ENCODE measurements around the gene EIF1AD.
A peak's percentile ranks its signal among the peaks of the same experiment; 100 is the strongest.

Gene EIF1AD

GRCh38 chr11:65972116-65972515, 29.8 kb downstream of the EIF1AD start:
- H3K4me1 ChIP-seq, result no peaks in the 10 kb centered on the region
- H3K9me3 ChIP-seq (replicated peaks in 1 of 11), result no peaks in the 10 kb centered on the region
- H3K4me3 ChIP-seq, result no peak overlapping the region

DNA sequence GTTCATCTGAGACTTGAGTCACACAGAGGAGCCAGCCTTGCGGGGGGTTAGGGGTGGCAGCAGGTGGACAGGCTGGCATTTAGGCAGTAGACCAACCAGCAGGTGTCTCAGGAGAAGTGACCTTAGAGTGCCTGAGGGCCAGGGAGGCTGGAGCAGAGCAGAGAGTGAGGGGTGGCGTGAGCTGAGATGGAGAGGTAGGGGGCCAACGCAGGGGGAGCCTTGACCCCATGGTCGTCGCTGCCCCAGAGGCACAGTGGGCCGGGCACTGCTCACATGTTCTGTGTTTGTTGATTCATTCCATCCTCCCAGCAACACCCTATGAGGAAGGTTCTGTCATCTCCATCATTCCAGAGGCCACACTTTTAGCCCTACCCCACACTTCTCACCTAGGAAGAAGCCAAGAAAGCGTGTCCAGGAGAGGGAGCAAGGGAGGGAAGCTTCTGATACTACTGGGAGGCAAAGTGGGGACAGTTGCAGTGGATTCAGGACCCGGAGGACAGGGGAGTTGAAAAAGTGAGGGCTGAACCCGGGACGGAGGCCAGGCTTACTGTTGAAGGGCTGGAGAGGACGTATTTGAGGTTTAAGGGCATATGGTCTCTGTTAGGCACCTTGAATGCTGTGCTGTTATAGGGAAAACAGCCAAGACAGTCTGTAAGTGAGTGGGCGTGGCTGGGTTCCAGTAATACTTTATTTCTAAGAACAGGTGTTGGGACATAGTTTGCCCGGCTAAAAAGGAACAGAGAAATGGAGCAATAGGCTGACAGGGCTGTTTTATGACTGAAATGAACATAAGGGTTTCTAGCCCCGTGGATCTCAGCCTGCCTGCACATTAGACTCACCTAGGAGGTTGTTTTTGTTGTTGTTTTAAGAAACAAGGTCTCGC, 33.1 kb downstream of the EIF1AD start:
- TF ChIP-seq Cebpa-rat (IDR thresholded peaks at IDR 0.05), result no peak
- Histone ChIP-seq H3K27me3 (no peaks in the 10 kb centered on the region), H3K36me3 (peaks cover 87 to 91% (median 90%) of the 10 kb centered on the region in 11 experiments), H3K9me3 (replicated peaks in 1 of 11) (no peaks in the 10 kb centered on the region), H3K4me1 (peaks cover under 1 to 5% (median 3%) of the 10 kb centered on the region in 10 experiments; a peak in 14 of 20 replicates), H3K4me3 (no peak overlapping the region), H3K9ac (0 out of 22 replicates have a peak overlapping the region, but pooled peaks of 1 of the 11 experiments have one; percentile 13), H4K20me1 (peaks cover 0 to 68% (median 32%) of the 10 kb centered on the region in 11 experiments; a peak in 17 of 22 replicates), H3K27ac (no peak overlapping the region), H3K4me2 (no peak overlapping the region)

More at GRCh38 chr11:65972116-65972515, 29.8 kb downstream of the EIF1AD start:
- H3K9ac ChIP-seq, result no peak overlapping the region
- TF ChIP-seq Cebpa-rat (IDR thresholded peaks at IDR 0.05), result no peak
- H3K36me3 ChIP-seq, result peaks cover 72 to 90% (median 84%) of the 10 kb centered on the region in 11 experiments
- H3K4me2 ChIP-seq, result no peak overlapping the region
- H4K20me1 ChIP-seq, result peaks cover 0 to 57% (median 23%) of the 10 kb centered on the region in 11 experiments; a peak in 13 of 22 replicates
- H3K27ac ChIP-seq, result no peak overlapping the region
- H3K27me3 ChIP-seq, result no peaks in the 10 kb centered on the region

DNA sequence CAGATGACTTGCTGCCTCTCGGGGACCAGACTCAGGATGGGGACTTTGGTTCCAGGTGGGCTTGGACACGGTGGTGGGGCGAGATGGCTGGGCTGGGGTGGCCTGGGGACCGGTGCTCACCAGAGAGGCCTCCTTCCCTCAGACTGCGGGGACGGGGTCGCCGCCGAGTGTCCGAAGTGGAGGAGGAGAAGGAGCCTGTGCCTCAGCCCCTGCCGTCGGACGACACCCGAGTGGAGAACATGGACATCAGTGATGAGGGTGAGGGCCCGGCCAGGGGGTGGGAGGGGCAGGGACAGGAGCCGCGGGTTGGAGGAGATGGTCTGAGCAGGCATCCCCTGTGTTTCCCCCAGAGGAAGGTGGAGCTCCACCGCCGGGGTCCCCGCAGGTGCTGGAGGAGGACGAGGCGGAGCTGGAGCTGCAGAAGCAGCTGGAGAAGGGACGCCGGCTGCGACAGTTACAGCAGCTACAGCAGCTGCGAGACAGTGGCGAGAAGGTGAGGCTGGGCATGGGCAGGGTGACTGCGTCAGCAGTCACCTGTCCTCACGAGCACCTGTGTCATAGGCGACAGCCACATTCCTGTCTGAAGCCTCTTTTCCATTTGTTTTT, 34.5 kb downstream of the EIF1AD start:
- Histone ChIP-seq H3K9ac (no peak overlapping the region), H3K27me3 (no peaks in the 10 kb centered on the region), H3K36me3 (peaks cover 79 to 86% (median 84%) of the 10 kb centered on the region in 11 experiments), H3K4me2 (no peak overlapping the region), H3K9me3 (replicated peaks in 1 of 11) (no peaks in the 10 kb centered on the region), H4K20me1 (peaks cover 0 to 73% (median 46%) of the 10 kb centered on the region in 11 experiments; a peak in 19 of 22 replicates), H3K4me3 (no peak overlapping the region), H3K4me1 (peaks cover 14 to 19% (median 18%) of the 10 kb centered on the region in 10 experiments), H3K27ac (no peak overlapping the region)
- no peak for TF ChIP-seq Cebpa-rat (IDR thresholded peaks at IDR 0.05)

DNA sequence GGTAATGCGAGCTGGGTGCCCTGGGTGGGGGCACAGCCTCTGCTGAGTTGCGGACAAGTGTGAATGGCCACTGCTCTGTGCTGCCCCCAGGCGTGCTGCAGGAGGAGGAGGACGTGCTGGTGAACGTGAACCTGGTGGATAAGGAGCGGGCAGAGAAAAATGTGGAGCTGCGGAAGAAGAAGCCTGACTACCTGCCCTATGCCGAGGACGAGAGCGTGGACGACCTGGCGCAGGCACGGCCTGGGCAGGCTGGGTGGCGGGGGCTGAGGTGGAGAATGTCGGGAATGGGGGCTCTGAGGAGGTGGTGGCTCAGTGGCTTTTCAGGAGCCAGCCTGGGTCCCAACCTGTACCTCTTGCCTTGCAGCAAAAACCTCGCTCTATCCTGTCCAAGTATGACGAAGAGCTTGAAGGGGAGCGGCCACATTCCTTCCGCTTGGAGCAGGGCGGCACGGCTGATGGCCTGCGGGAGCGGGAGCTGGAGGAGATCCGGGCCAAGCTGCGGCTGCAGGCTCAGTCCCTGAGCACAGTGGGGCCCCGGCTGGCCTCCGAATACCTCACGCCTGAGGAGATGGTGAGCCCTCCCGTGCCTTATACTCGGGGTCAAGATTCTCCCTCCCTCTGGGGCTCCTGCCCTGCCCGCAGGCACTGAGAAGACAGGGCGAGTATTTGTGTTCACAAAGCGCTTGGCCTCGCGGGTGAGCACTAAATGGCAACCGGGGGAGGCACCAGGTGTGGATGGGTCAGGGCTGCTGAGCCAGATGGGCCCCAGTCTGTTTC, 35.8 kb downstream of the EIF1AD start:
- Histone ChIP-seq H3K4me2 (no peak overlapping the region), H3K9ac (peak overlapping the region in 1 of 11 experiments; percentile 8; a peak in 1 of 22 replicates), H3K4me3 (no peak overlapping the region), H3K9me3 (replicated peaks in 1 of 11) (no peaks in the 10 kb centered on the region), H3K27me3 (no peaks in the 10 kb centered on the region), H3K36me3 (peaks cover 71 to 77% (median 76%) of the 10 kb centered on the region in 11 experiments), H4K20me1 (peaks cover 0 to 74% (median 48%) of the 10 kb centered on the region in 11 experiments; a peak in 19 of 22 replicates), H3K27ac (no peak overlapping the region), H3K4me1 (peaks cover 16 to 22% (median 20%) of the 10 kb centered on the region in 10 experiments)
- TF ChIP-seq Cebpa-rat (IDR thresholded peaks at IDR 0.05), result no peak

- Histone ChIP-seq H3K27me3 (no peaks in the 10 kb centered on the region), H3K4me1 (peaks cover 17 to 27% (median 21%) of the 10 kb centered on the region in 10 experiments), H3K9me3 (replicated peaks in 1 of 11) (no peaks in the 10 kb centered on the region), H3K4me3 (no peak overlapping the region), H4K20me1 (peaks cover 0 to 71% (median 48%) of the 10 kb centered on the region in 11 experiments; a peak in 19 of 22 replicates), H3K9ac (peak overlapping the region in 3 of 11 experiments; percentile 98 to 99 (median 98); a peak in 2 of 22 replicates), H3K4me2 (no peak overlapping the region), H3K36me3 (peaks cover 64 to 70% (median 69%) of the 10 kb centered on the region in 11 experiments), H3K27ac (no peak overlapping the region)
- no peak for TF ChIP-seq Cebpa-rat (IDR thresholded peaks at IDR 0.05)
Observed at GRCh38 chr11:65964906-65965305, 37.1 kb downstream of the EIF1AD start.

- Histone ChIP-seq H3K9ac (peak overlapping the region; percentile 92 to 99 (median 98)), H3K27me3 (no peaks in the 10 kb centered on the region), H3K4me1 (peaks cover 41 to 54% (median 45%) of the 10 kb centered on the region in 10 experiments), H3K36me3 (peaks cover 36 to 43% (median 41%) of the 10 kb centered on the region in 11 experiments), H3K27ac (peak overlapping the region; percentile 29 to 99 (median 97); a peak in 21 of 22 replicates), H3K4me2 (peak overlapping the region; percentile 94 to 100 (median 98)), H4K20me1 (peaks cover 0 to 50% (median 34%) of the 10 kb centered on the region in 11 experiments; a peak in 17 of 22 replicates), H3K9me3 (replicated peaks in 1 of 11) (no peaks in the 10 kb centered on the region), H3K4me3 (peak overlapping the region; percentile 85 to 100 (median 96))
- TF ChIP-seq Cebpa-rat (IDR thresholded peaks at IDR 0.05), result no peak
Observed at GRCh38 chr11:65962141-65962564, 39.8 kb downstream of the EIF1AD start.

DNA sequence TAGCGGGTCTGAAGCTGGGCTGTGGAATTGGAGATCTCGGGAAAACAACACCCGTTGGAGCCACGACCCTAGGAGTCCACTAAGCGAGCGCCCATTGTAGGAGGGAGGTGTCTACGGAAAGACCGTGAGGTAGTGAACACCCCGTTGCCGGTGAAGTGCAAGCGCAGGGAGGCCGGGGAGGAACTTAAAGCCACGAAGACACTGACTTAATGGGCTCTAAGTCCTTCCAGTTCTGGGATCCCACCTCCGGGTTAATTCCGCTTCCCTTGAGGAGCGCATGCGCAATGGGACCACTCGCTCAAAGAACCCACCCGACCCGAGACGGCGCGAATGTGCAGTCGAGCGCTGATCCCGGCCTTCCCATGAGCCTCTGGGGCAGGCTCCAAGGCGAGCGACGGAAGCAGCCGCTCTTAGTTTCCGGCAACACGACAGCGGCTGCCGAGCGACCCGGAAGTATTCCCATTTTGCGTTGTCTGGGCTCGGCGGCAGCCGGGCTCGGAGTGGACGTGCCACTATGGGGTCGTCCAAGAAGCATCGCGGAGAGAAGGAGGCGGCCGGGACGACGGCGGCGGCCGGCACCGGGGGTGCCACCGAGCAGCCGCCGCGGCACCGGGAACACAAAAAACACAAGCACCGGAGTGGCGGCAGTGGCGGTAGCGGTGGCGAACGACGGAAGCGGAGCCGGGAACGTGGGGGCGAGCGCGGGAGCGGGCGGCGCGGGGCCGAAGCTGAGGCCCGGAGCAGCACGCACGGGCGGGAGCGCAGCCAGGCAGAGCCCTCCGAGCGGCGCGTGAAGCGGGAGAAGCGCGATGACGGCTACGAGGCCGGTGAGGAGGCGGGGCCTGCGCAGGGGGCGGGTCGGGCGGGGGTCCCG, 40.5 kb downstream of the EIF1AD start, which contains the start of gene SART1:
Gene SART1 (plus strand): TSS at position 468 of the 874 bp plus-strand sequence. CDS start 47 bp downstream, at position 515.
- peak within 1 kb of the TSS; percentile 85 to 99 (median 97) for H3K27ac ChIP-seq
- H3K4me3 ChIP-seq, result peak within 1 kb of the TSS; percentile 85 to 100 (median 96)
- no peaks in the 10 kb centered on the region for H3K27me3 ChIP-seq
- no peak for TF ChIP-seq Cebpa-rat (IDR thresholded peaks at IDR 0.05)
- H4K20me1 ChIP-seq, result peaks cover 0 to 45% (median 34%) of the 10 kb centered on the region in 11 experiments; a peak in 17 of 22 replicates
- peaks cover 30 to 36% (median 35%) of the 10 kb centered on the region in 11 experiments for H3K36me3 ChIP-seq
- peaks cover 48 to 60% (median 51%) of the 10 kb centered on the region in 10 experiments for H3K4me1 ChIP-seq
- H3K9me3 ChIP-seq (replicated peaks in 1 of 11), result no peaks in the 10 kb centered on the region
- H3K4me2 ChIP-seq, result peak within 1 kb of the TSS; percentile 94 to 100 (median 98)
- H3K9ac ChIP-seq, result peak within 1 kb of the TSS; percentile 92 to 99 (median 98)

Data from BLaER1 treated with 17β-estradiol and CSF1 and Interleukin-3, amounts not matched to agents 10 nM and 100 nM (cell line).